Karpas-422 (cell line): ENCODE results near the gene AK5. TPM values are rescaled to one million over a fixed set of nuclear protein-coding genes. Genes with fewer than 3 reads are reported as not detected.

Experiments
- DNase-seq: peaks from one replicate; pipeline ENCODE4 v3.0.0-alpha.2; 2015
- H2AFZ ChIP-seq: fragments of 200-600 bp; sonication (generic); 2 replicates; pipeline ENCODE4 v1.6.1; 2014; ENCODE audit warnings: antibody characterized with exemption, low read length, mixed read lengths
- H3K27ac ChIP-seq: fragments of 200-600 bp; sonication (generic); 2 replicates; pipeline ENCODE4 v1.5.1; 2014; ENCODE audit warnings: mild to moderate bottlenecking, low read length, moderate library complexity
- H3K27me3 ChIP-seq: fragments of 200-600 bp; sonication (generic); 2 replicates; pipeline ENCODE4 v1.6.1; 2014; ENCODE audit warnings: low read length, mixed read lengths
- H3K36me3 ChIP-seq: fragments of 200-600 bp; sonication (generic); 2 replicates; pipeline ENCODE4 v1.6.1; 2014; ENCODE audit warnings: low read length, mixed read lengths; ENCODE audit not compliant: insufficient read depth
- H3K4me1 ChIP-seq: fragments of 200-600 bp; sonication (generic); 2 replicates; pipeline ENCODE4 v1.6.1; 2014; ENCODE audit warnings: mild to moderate bottlenecking, low read length, mixed read lengths
- H3K4me2 ChIP-seq: fragments of 200-600 bp; sonication (generic); 2 replicates; pipeline ENCODE4 v1.6.1; 2014; ENCODE audit warnings: low read length, low read depth, mild to moderate bottlenecking; ENCODE audit not compliant: poor library complexity, severe bottlenecking
- H3K4me3 ChIP-seq: fragments of 200-600 bp; sonication (generic); 2 replicates; pipeline ENCODE4 v1.5.1; 2014; ENCODE audit warnings: mild to moderate bottlenecking, antibody characterized with exemption, low read length, mixed read lengths
- H3K79me2 ChIP-seq: fragments of 200-600 bp; sonication (generic); 2 replicates; pipeline ENCODE4 v1.6.1; 2014; ENCODE audit warnings: mild to moderate bottlenecking, low read length, mixed read lengths
- H3K9ac ChIP-seq: fragments of 200-600 bp; sonication (generic); 2 replicates; pipeline ENCODE4 v1.6.0; 2014; ENCODE audit warnings: low read length
- H3K9me2 ChIP-seq: fragments of 200-600 bp; sonication (generic), shearing (Covaris generic); replicated peaks from 2 replicates; pipeline ENCODE4 v1.6.0; 2014; ENCODE audit warnings: mild to moderate bottlenecking, low read length, moderate library complexity; ENCODE audit not compliant: insufficient read depth
- H3K9me3 ChIP-seq: fragments of 300-700, 200-600 bp; sonication (generic); 2 replicates; pipeline ENCODE4 v1.6.1; 2014; ENCODE audit warnings: low read length, mixed read lengths
- H4K20me1 ChIP-seq: fragments of 200-600 bp; sonication (generic); 2 replicates; pipeline ENCODE4 v1.6.1; 2014; ENCODE audit warnings: mild to moderate bottlenecking, antibody characterized with exemption, low read length, low read depth; ENCODE audit not compliant: insufficient read depth
- total RNA-seq: library from RNA; depleted of rRNA; stranded (reverse); fragments of >200 nt; shearing (Covaris generic); gene quantifications from 2 replicates; pipeline ENCODE4 v1.2.3, GENCODE V29; 2014; ENCODE audit warnings: low replicate concordance

Gene AK5
- total RNA-seq, 1 experiment from 2014 or later: not detected

GRCh38 chr1:77459881-77460280 is 178.1 kb downstream of the AK5 start:
- Histone ChIP-seq H3K79me2 (no peaks in the 10 kb centered on the region), H3K36me3 (no peaks in the 10 kb centered on the region), H3K27me3 (0 out of 2 replicates have a peak, but pooled peaks cover 3% of the 10 kb centered on the region), H3K4me1 (peaks cover 10% of the 10 kb centered on the region), H3K4me3 (no peak overlapping the region), H3K9me3 (no peaks in the 10 kb centered on the region), H3K4me2 (no peak overlapping the region), H3K9me2 (no peaks in the 10 kb centered on the region), H2AFZ (no peak overlapping the region), H3K27ac (no peak overlapping the region), H3K9ac (no peak overlapping the region), H4K20me1 (no peaks in the 10 kb centered on the region)
- no peak for DNase-seq

- H3K9me2 ChIP-seq: no peaks in the 10 kb centered on the region
- no peaks in the 10 kb centered on the region for H4K20me1 ChIP-seq
- H3K9me3 ChIP-seq: no peaks in the 10 kb centered on the region
- no peak overlapping the region for H3K9ac ChIP-seq
- H3K4me3 ChIP-seq: no peak overlapping the region
- DNase-seq: no peak
- H3K4me2 ChIP-seq: no peak overlapping the region
- H3K27me3 ChIP-seq: 0 out of 2 replicates have a peak, but pooled peaks cover 3% of the 10 kb centered on the region
- H3K79me2 ChIP-seq: no peaks in the 10 kb centered on the region
- H3K36me3 ChIP-seq: no peaks in the 10 kb centered on the region
- no peak overlapping the region for H3K27ac ChIP-seq
- no peak overlapping the region for H2AFZ ChIP-seq
- H3K4me1 ChIP-seq: peaks cover 10% of the 10 kb centered on the region
These were observed 179.9 kb downstream of the AK5 start for GRCh38 chr1:77461691-77462090.

GRCh38 chr1:77463216-77463615 is 181.4 kb downstream of the AK5 start:
- H3K9me3 ChIP-seq: no peaks in the 10 kb centered on the region
- H3K27me3 ChIP-seq: 0 out of 2 replicates have a peak, but pooled peaks cover 3% of the 10 kb centered on the region
- no peaks in the 10 kb centered on the region for H4K20me1 ChIP-seq
- H2AFZ ChIP-seq: no peak overlapping the region
- no peak overlapping the region for H3K27ac ChIP-seq
- no peak overlapping the region for H3K4me2 ChIP-seq
- no peaks in the 10 kb centered on the region for H3K79me2 ChIP-seq
- H3K4me1 ChIP-seq: peaks cover 10% of the 10 kb centered on the region
- H3K4me3 ChIP-seq: no peak overlapping the region
- H3K36me3 ChIP-seq: no peaks in the 10 kb centered on the region
- no peak overlapping the region for H3K9ac ChIP-seq
- H3K9me2 ChIP-seq: no peaks in the 10 kb centered on the region
- no peak for DNase-seq

- Histone ChIP-seq H3K27ac (no peak overlapping the region), H3K79me2 (no peaks in the 10 kb centered on the region), H3K27me3 (no peaks in the 10 kb centered on the region), H4K20me1 (no peaks in the 10 kb centered on the region), H3K9ac (no peak overlapping the region), H3K9me3 (no peaks in the 10 kb centered on the region), H3K4me2 (no peak overlapping the region), H3K4me3 (no peak overlapping the region), H3K4me1 (peaks cover 3% of the 10 kb centered on the region), H3K9me2 (no peaks in the 10 kb centered on the region), H2AFZ (no peak overlapping the region), H3K36me3 (no peaks in the 10 kb centered on the region)
- DNase-seq: no peak
These were observed 183.3 kb downstream of the AK5 start for GRCh38 chr1:77465139-77465538.

- Histone ChIP-seq H2AFZ (no peak overlapping the region), H3K9me3 (no peaks in the 10 kb centered on the region), H3K4me2 (no peak overlapping the region), H3K79me2 (no peaks in the 10 kb centered on the region), H3K9ac (no peak overlapping the region), H4K20me1 (no peaks in the 10 kb centered on the region), H3K4me1 (no peaks in the 10 kb centered on the region), H3K27ac (no peak overlapping the region), H3K4me3 (no peak overlapping the region), H3K9me2 (no peaks in the 10 kb centered on the region), H3K36me3 (no peaks in the 10 kb centered on the region), H3K27me3 (no peaks in the 10 kb centered on the region)
- DNase-seq: no peak
These were observed 184.1 kb downstream of the AK5 start for GRCh38 chr1:77465922-77466321.

- no peak for DNase-seq
- Histone ChIP-seq H3K27ac (no peak overlapping the region), H3K4me3 (no peak overlapping the region), H3K79me2 (no peaks in the 10 kb centered on the region), H3K4me2 (no peak overlapping the region), H3K36me3 (no peaks in the 10 kb centered on the region), H3K9ac (no peak overlapping the region), H4K20me1 (no peaks in the 10 kb centered on the region), H3K4me1 (no peaks in the 10 kb centered on the region), H3K9me2 (no peaks in the 10 kb centered on the region), H3K27me3 (no peaks in the 10 kb centered on the region), H2AFZ (no peak overlapping the region), H3K9me3 (no peaks in the 10 kb centered on the region)
These were observed 185.3 kb downstream of the AK5 start for GRCh38 chr1:77467021-77467595.

GRCh38 chr1:77467741-77468140 is 185.9 kb downstream of the AK5 start:
- Histone ChIP-seq H3K4me3 (no peak overlapping the region), H2AFZ (no peak overlapping the region), H3K9me3 (no peaks in the 10 kb centered on the region), H3K79me2 (no peaks in the 10 kb centered on the region), H3K9me2 (no peaks in the 10 kb centered on the region), H3K9ac (no peak overlapping the region), H3K27ac (no peak overlapping the region), H3K4me1 (no peaks in the 10 kb centered on the region), H4K20me1 (no peaks in the 10 kb centered on the region), H3K36me3 (no peaks in the 10 kb centered on the region), H3K4me2 (no peak overlapping the region), H3K27me3 (no peaks in the 10 kb centered on the region)
- no peak for DNase-seq

- Histone ChIP-seq H3K36me3 (no peaks in the 10 kb centered on the region), H4K20me1 (no peaks in the 10 kb centered on the region), H3K27ac (no peak overlapping the region), H3K79me2 (no peaks in the 10 kb centered on the region), H3K9me3 (no peaks in the 10 kb centered on the region), H3K4me1 (no peaks in the 10 kb centered on the region), H3K9me2 (no peaks in the 10 kb centered on the region), H3K4me3 (no peak overlapping the region), H3K9ac (no peak overlapping the region), H2AFZ (no peak overlapping the region), H3K27me3 (no peaks in the 10 kb centered on the region), H3K4me2 (no peak overlapping the region)
- no peak for DNase-seq
These were observed 186.6 kb downstream of the AK5 start for GRCh38 chr1:77468257-77468948.
